HepG2 (cell line): ENCODE measurements around the gene C4orf36. TPM values are rescaled to one million over a fixed set of nuclear protein-coding genes. Genes with fewer than 3 reads are reported as not detected.

Experiments used
- ASH2L ChIP-seq: fragments of 300-600, 200-600 bp; sonication (generic); IDR thresholded peaks from 2 replicates; pipeline ENCODE4 v1.7.0; 2017; ENCODE audit warnings: low read depth, mild to moderate bottlenecking, moderate library complexity, mixed read lengths, low read length; ENCODE audit not compliant: insufficient read length
- CREB1 ChIP-seq, 2 experiments: fragments of 450-650 bp in 1 of 2; IDR thresholded peaks; 2 replicates each; pipeline ENCODE4 v1.6.1; 2016 to 2017; ENCODE audit warnings: control low read depth in 1 of 2, mild to moderate bottlenecking in 1 of 2, missing compliant biosample characterization in 1 of 2, missing genetic modification characterization in 1 of 2
- DMTF1 ChIP-seq: sonication (generic); formaldehyde crosslinking; IDR thresholded peaks from 2 replicates; pipeline ENCODE4 v1.4.0; 2020; ENCODE audit warnings: mild to moderate bottlenecking, missing genetic modification reagents
- FOXJ3 ChIP-seq: sonication (generic); formaldehyde crosslinking; IDR thresholded peaks from 2 replicates; pipeline ENCODE4 v1.4.0; 2020; ENCODE audit warnings: missing genetic modification reagents, mild to moderate bottlenecking, borderline replicate concordance
- GFI1 ChIP-seq: sonication (generic); formaldehyde crosslinking; IDR thresholded peaks from 2 replicates; pipeline ENCODE4 v1.5.0; 2020; ENCODE audit warnings: missing genetic modification reagents, mild to moderate bottlenecking, borderline replicate concordance
- HOXD1 ChIP-seq: sonication (generic); formaldehyde crosslinking; IDR thresholded peaks from 2 replicates; pipeline ENCODE4 v1.5.0; 2020; ENCODE audit warnings: missing genetic modification reagents
- JUN ChIP-seq: sonication (generic); formaldehyde crosslinking; IDR thresholded peaks from 2 replicates; pipeline ENCODE4 v1.4.0; 2020; ENCODE audit warnings: mild to moderate bottlenecking, missing genetic modification reagents
- KDM3A ChIP-seq: IDR thresholded peaks from 2 replicates; pipeline ENCODE4 v1.6.1; 2018; ENCODE audit warnings: low read depth, missing compliant biosample characterization
- NR2F1 ChIP-seq, 2 experiments: fragments of 450-650 bp in 1 of 2; formaldehyde crosslinking in 1 of 2; IDR thresholded peaks; 2 replicates each; pipeline versions ENCODE4 v1.5.0 to v1.6.1; 2016 to 2020; ENCODE audit warnings: mild to moderate bottlenecking in 1 of 2, missing compliant biosample characterization in 1 of 2, missing genetic modification reagents in 1 of 2, moderate library complexity in 1 of 2
- NR3C1 ChIP-seq: sonication (generic); formaldehyde crosslinking; IDR thresholded peaks from 2 replicates; pipeline ENCODE4 v1.4.0; 2020; ENCODE audit warnings: missing genetic modification reagents
- PRDM10 ChIP-seq: sonication (generic); formaldehyde crosslinking; IDR thresholded peaks from 2 replicates; pipeline ENCODE4 v1.4.0; 2020; ENCODE audit warnings: low read depth, missing genetic modification reagents
- RBAK ChIP-seq: sonication (generic); formaldehyde crosslinking; IDR thresholded peaks from 2 replicates; pipeline ENCODE4 v1.5.1; 2020; ENCODE audit warnings: mild to moderate bottlenecking, missing genetic modification reagents
- SMAD9 ChIP-seq: sonication (generic); formaldehyde crosslinking; IDR thresholded peaks from 2 replicates; pipeline ENCODE4 v1.5.1; 2020; ENCODE audit warnings: mild to moderate bottlenecking, missing genetic modification reagents
- SOX6 ChIP-seq, 2 experiments: fragments of 450-650 bp in 1 of 2; sonication (generic) in 1 of 2; formaldehyde crosslinking in 1 of 2; IDR thresholded peaks; 2 replicates each; pipeline versions ENCODE4 v1.4.0 to v1.6.1; 2017 to 2020; ENCODE audit warnings: antibody characterized with exemption in 1 of 2, mild to moderate bottlenecking in 1 of 2, missing genetic modification reagents in 1 of 2
- ZBTB46 ChIP-seq: sonication (generic); formaldehyde crosslinking; IDR thresholded peaks from 2 replicates; pipeline ENCODE4 v1.4.0; 2020; ENCODE audit warnings: mild to moderate bottlenecking, missing genetic modification reagents, borderline replicate concordance
- ZEB1 ChIP-seq: IDR thresholded peaks from 2 replicates; pipeline ENCODE4 v1.6.1; 2012; ENCODE audit warnings: mild to moderate bottlenecking, low read depth, inconsistent platforms; ENCODE audit not compliant: insufficient replicate concordance
- ZFX ChIP-seq: sonication (generic); formaldehyde crosslinking; IDR thresholded peaks from 2 replicates; pipeline ENCODE4 v1.4.0; 2020; ENCODE audit warnings: mild to moderate bottlenecking, low read depth, missing genetic modification reagents, moderate library complexity
- ZMYM3 ChIP-seq: sonication (generic); formaldehyde crosslinking; IDR thresholded peaks from 2 replicates; pipeline ENCODE4 v1.5.1; 2020; ENCODE audit warnings: mild to moderate bottlenecking, missing genetic modification reagents
- ZNF484 ChIP-seq: sonication (generic); formaldehyde crosslinking; IDR thresholded peaks from 2 replicates; pipeline ENCODE4 v1.5.1; 2020; ENCODE audit warnings: mild to moderate bottlenecking, low read depth, missing genetic modification reagents, borderline replicate concordance
- ZNF7 ChIP-seq: IDR thresholded peaks from 2 replicates; pipeline ENCODE4 v1.6.1; 2016; ENCODE audit warnings: missing biosample characterization, missing genetic modification reagents
- ZSCAN12 ChIP-seq: sonication (generic); formaldehyde crosslinking; IDR thresholded peaks from 2 replicates; pipeline ENCODE4 v1.9.0; 2021; ENCODE audit warnings: mild to moderate bottlenecking, missing genetic modification reagents
- polyA plus RNA-seq, 8 experiments: library from polyadenylated mRNA; depleted of rRNA in 3 of 8; stranded (reverse) in 7 of 8; unstranded in 1 of 8; fragments of >200 nt; fragmentation: Illumina TruSeq in 4 of 8; extraction: Trizol in 4 of 8; gene quantifications; 2 replicates each; pipeline versions ENCODE4 v1.2.1 to v1.2.3, GENCODE V29; 2011 to 2016; ENCODE audit warnings: low read depth in 4 of 8, missing spikeins in 1 of 8, mixed read lengths in 1 of 8; ENCODE audit not compliant: insufficient read depth in 1 of 8
- total RNA-seq, 5 experiments: library from RNA; depleted of rRNA; stranded (reverse); fragments of >200 nt; fragmentation: Illumina TruSeq; extraction: Trizol; gene quantifications; 2 replicates each; pipeline ENCODE4 v1.2.3, GENCODE V29; 2016; ENCODE audit warnings: low read depth in 1 of 5

C4orf36 gene
- total and polyA plus RNA-seq, 2 of the 13 experiments (the other 11 are each of a cell fraction or from before 2014, with no cell fraction given) = 0.63 TPM; not detected in 1

- TF ChIP-seq DMTF1 (CRISPR knock-in tag) = no peak
- TF ChIP-seq KDM3A = no peak
- no peak for TF ChIP-seq SMAD9 (CRISPR knock-in tag)
- TF ChIP-seq SOX6 (IDR thresholded peaks at IDR 0.05) = no peak
- TF ChIP-seq SOX6 (CRISPR knock-in tag; IDR thresholded peaks at IDR 0.05) = no peak
- no peak for TF ChIP-seq HOXD1 (CRISPR knock-in tag)
- no peak for TF ChIP-seq ZBTB46 (CRISPR knock-in tag)
- no peak for TF ChIP-seq RBAK (CRISPR knock-in tag)
- TF ChIP-seq JUN (CRISPR knock-in tag) = no peak
- TF ChIP-seq ZNF7 (CRISPR knock-in tag) = no peak
- TF ChIP-seq NR2F1 (CRISPR knock-in tag; IDR thresholded peaks at IDR 0.05) = 0 out of 4 replicates have a peak, but pooled peaks of 1 of the 2 experiments have one; percentile 39
- no peak for TF ChIP-seq ZNF484 (CRISPR knock-in tag)
- TF ChIP-seq ZFX = no peak
- no peak for TF ChIP-seq PRDM10 (CRISPR knock-in tag)
- TF ChIP-seq NR3C1 (CRISPR knock-in tag) = no peak
- TF ChIP-seq ASH2L = peak; percentile 78
- no peak for TF ChIP-seq ZSCAN12 (CRISPR knock-in tag)
- no peak for TF ChIP-seq GFI1 (CRISPR knock-in tag)
- TF ChIP-seq ZMYM3 (CRISPR knock-in tag) = no peak
- no peak for TF ChIP-seq FOXJ3 (CRISPR knock-in tag)
- TF ChIP-seq CREB1 (IDR thresholded peaks at IDR 0.05) = no peak
- no peak for TF ChIP-seq CREB1 (CRISPR knock-in tag; IDR thresholded peaks at IDR 0.05)
- no peak for TF ChIP-seq ZEB1
These were observed 42.0 kb upstream of the C4orf36 start (continued) for GRCh38 chr4:86934147-86934770.
